WTC11 (cell line): ENCODE data around the gene CLIP1.

ENCODE experiments used
- NFE2L1 ChIP-seq: sonication (generic); formaldehyde crosslinking; IDR thresholded peaks from 2 replicates; pipeline ENCODE4 v1.8.1; 2023; ENCODE audit warnings: missing genetic modification reagents
- SP1 ChIP-seq: sonication (generic); formaldehyde crosslinking; conservative IDR thresholded peaks from 2 replicates; pipeline ENCODE4 v1.8.1; 2022; ENCODE audit warnings: missing genetic modification reagents
- ZNF263 ChIP-seq: sonication (generic); formaldehyde crosslinking; IDR thresholded peaks from 2 replicates; pipeline ENCODE4 v1.8.1; 2022; ENCODE audit warnings: low read depth, mild to moderate bottlenecking, moderate library complexity, missing genetic modification reagents
- ZNF396 ChIP-seq: fragments of 250-450 bp; sonication (Bioruptor Pico); IDR thresholded peaks from 2 replicates; pipeline ENCODE4 v1.8.0; 2021; ENCODE audit warnings: mild to moderate bottlenecking, moderate library complexity, borderline replicate concordance
- TF ChIP-seq, protein P1 (sequence below): fragments of 200-600 bp; IDR thresholded peaks from 2 replicates; pipeline ENCODE4 v1.8.0; 2022; ENCODE audit warnings: antibody characterized with exemption
- TF ChIP-seq, protein P2 (sequence below): sonication (generic); formaldehyde crosslinking; IDR thresholded peaks from 2 replicates; pipeline ENCODE4 v1.8.1; 2022; ENCODE audit warnings: mild to moderate bottlenecking, missing genetic modification reagents, moderate library complexity, borderline replicate concordance

DNA sequence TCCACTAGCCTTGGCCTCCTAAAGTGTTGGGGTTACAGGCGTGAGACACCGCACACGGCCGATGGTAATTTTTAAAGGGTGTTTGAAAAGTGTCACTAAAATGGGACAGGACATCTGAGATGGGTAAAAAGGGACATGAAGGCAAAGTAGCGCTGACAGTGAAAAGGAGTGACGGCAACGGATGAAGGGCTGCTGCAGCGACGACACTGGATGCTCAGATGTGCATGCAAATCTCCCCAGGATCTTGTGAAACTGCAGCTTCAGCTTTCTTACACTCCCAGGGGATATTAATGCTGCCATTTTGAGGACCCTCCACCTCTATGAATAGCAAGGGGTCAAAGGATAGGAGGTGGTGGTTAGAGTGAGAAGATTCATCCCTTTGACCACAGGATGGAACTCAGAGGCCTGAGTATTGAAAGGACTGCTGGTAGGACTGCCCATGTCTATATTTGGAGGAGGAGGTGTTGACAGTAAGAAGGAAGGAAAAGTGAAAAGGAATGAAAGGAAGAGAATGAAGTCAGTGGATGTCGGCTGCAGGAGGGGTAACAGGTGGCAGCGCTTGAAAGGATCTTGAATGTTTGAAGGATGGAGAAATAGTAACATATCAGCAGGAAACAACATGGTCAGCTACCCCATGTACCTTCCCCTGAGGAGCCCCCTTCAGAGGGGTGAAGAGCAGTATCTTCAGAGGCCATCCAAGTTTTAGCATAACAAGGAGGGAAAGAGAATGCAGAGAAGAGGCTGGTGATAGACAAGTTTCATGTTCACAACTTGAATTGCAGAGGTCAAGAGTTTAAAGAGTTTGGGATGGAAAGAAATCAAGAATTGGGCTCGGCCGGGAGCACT, 37.1 kb downstream of the CLIP1 start:
- TF ChIP-seq, protein P1, sequence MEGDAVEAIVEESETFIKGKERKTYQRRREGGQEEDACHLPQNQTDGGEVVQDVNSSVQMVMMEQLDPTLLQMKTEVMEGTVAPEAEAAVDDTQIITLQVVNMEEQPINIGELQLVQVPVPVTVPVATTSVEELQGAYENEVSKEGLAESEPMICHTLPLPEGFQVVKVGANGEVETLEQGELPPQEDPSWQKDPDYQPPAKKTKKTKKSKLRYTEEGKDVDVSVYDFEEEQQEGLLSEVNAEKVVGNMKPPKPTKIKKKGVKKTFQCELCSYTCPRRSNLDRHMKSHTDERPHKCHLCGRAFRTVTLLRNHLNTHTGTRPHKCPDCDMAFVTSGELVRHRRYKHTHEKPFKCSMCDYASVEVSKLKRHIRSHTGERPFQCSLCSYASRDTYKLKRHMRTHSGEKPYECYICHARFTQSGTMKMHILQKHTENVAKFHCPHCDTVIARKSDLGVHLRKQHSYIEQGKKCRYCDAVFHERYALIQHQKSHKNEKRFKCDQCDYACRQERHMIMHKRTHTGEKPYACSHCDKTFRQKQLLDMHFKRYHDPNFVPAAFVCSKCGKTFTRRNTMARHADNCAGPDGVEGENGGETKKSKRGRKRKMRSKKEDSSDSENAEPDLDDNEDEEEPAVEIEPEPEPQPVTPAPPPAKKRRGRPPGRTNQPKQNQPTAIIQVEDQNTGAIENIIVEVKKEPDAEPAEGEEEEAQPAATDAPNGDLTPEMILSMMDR, result no peak
- TF ChIP-seq, protein P2, sequence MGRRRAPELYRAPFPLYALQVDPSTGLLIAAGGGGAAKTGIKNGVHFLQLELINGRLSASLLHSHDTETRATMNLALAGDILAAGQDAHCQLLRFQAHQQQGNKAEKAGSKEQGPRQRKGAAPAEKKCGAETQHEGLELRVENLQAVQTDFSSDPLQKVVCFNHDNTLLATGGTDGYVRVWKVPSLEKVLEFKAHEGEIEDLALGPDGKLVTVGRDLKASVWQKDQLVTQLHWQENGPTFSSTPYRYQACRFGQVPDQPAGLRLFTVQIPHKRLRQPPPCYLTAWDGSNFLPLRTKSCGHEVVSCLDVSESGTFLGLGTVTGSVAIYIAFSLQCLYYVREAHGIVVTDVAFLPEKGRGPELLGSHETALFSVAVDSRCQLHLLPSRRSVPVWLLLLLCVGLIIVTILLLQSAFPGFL (CRISPR knock-in tag), result no peak
- TF ChIP-seq NFE2L1 (CRISPR knock-in tag), result no peak
- TF ChIP-seq ZNF396 (CRISPR knock-in tag), result no peak
- no peak for TF ChIP-seq ZNF263 (CRISPR knock-in tag)
- no peak for TF ChIP-seq SP1 (CRISPR knock-in tag)
